MCF 10A (cell line): ENCODE data around the gene UNC79. TPM values are rescaled to one million over a fixed set of nuclear protein-coding genes. Genes with fewer than 3 reads are reported as not detected.

Experiments used
- BruUV-seq: library from RNA; stranded (reverse); fragments of 400-500 nt; replicated peaks from 2 replicates; lab custom pipeline; 2021; lab: Mats Ljungman, UMichigan
- CTCF ChIA-PET: fragments of 300-600 bp; sonication (Branson Sonifier 250); formaldehyde crosslinking; extraction: SDS; loops from one replicate; lab custom pipeline; 2021; ENCODE audit warnings: antibody characterized with exemption, inconsistent platforms; lab: Yijun Ruan, JAX
- POLR2A ChIA-PET: fragments of 300-600, 350-650 bp; sonication (Branson Sonifier 250); formaldehyde crosslinking; extraction: SDS; loops from one replicate; lab custom pipeline; 2020; ENCODE audit warnings: antibody characterized with exemption, inconsistent platforms; lab: Yijun Ruan, JAX
- DNase-seq: peaks from one replicate; pipeline ENCODE4 v3.0.0-alpha.2; 2018; ENCODE audit not compliant: unreplicated experiment
- H3K27ac Mint-ChIP-seq: one replicate; pipeline ENCODE4 v1.8.0; 2022; ENCODE audit warnings: mild to moderate bottlenecking, low read depth, mixed read lengths; ENCODE audit not compliant: unreplicated experiment
- H3K27me3 Mint-ChIP-seq: one replicate; pipeline ENCODE4 v1.8.0; 2022; ENCODE audit warnings: mixed read lengths; ENCODE audit not compliant: insufficient read depth, unreplicated experiment
- H3K36me3 Mint-ChIP-seq: one replicate; pipeline ENCODE4 v1.8.0; 2022; ENCODE audit warnings: mild to moderate bottlenecking, moderate library complexity, mixed read lengths; ENCODE audit not compliant: insufficient read depth, unreplicated experiment
- H3K4me1 Mint-ChIP-seq: one replicate; pipeline ENCODE4 v1.8.0; 2022; ENCODE audit warnings: mixed read lengths; ENCODE audit not compliant: insufficient read depth, unreplicated experiment
- H3K4me3 Mint-ChIP-seq: one replicate; pipeline ENCODE4 v1.8.0; 2022; ENCODE audit warnings: mild to moderate bottlenecking, moderate library complexity, mixed read lengths; ENCODE audit not compliant: unreplicated experiment
- H3K9me3 Mint-ChIP-seq: one replicate; pipeline ENCODE4 v1.8.0; 2022; ENCODE audit warnings: mixed read lengths; ENCODE audit not compliant: unreplicated experiment
- CTCF ChIP-seq: fragments of 200-600 bp; IDR thresholded peaks from one replicate; pipeline ENCODE4 v1.8.0; 2022; ENCODE audit warnings: antibody characterized with exemption, mild to moderate bottlenecking; ENCODE audit not compliant: unreplicated experiment
- intact Hi-C: fragments of 100-400 bp; cut with micrococcal nuclease; formaldehyde crosslinking; loops from 2 replicates; pipeline ENCODE4 v1.14.1; 2022
- total RNA-seq: library from RNA; stranded (reverse); gene quantifications from 2 replicates; pipeline ENCODE4 v1.2.3, GENCODE V29; 2022

Gene UNC79
- total RNA-seq, 1 experiment from 2014 or later: 0.05 TPM

GRCh38 chr14:93665169-93665568 lies 234.4 kb downstream of the UNC79 start:
- Mint-ChIP-seq H3K27me3 (peaks cover 23% of the 10 kb centered on the region), H3K9me3 (peaks cover 24% of the 10 kb centered on the region), H3K4me1 (no peaks in the 10 kb centered on the region), H3K36me3 (no peaks in the 10 kb centered on the region), H3K4me3 (no peak overlapping the region), H3K27ac (no peak overlapping the region)
- DNase-seq: no peak
- BruUV-seq: no TSS peak
- CTCF ChIA-PET: no interaction called here
- TF ChIP-seq CTCF: no peak
- intact Hi-C loops: no loop called here
- POLR2A ChIA-PET: interaction anchor here (0.7 kb wide), 1 partner anchor 692 kb away, joined by 4 read pairs; no protein-coding TSS in a partner anchor

GRCh38 chr14:93669632-93670031 lies 238.9 kb downstream of the UNC79 start:
- Mint-ChIP-seq H3K9me3 (peaks cover 24% of the 10 kb centered on the region), H3K27ac (no peak overlapping the region), H3K4me3 (no peak overlapping the region), H3K4me1 (no peaks in the 10 kb centered on the region), H3K27me3 (peaks cover 62% of the 10 kb centered on the region), H3K36me3 (no peaks in the 10 kb centered on the region)
- TF ChIP-seq CTCF: no peak
- no TSS peak for BruUV-seq
- DNase-seq: no peak
- ChIA-PET CTCF (interaction anchor here (2.7 kb wide), 1 partner anchor 13 kb away, joined by 11 read pairs; no protein-coding TSS in a partner anchor), POLR2A (no interaction called here)
- intact Hi-C loops: no loop called here

GRCh38 chr14:93674343-93674742 lies 243.6 kb downstream of the UNC79 start:
- TF ChIP-seq CTCF: no peak
- DNase-seq: no peak
- H3K27me3 Mint-ChIP-seq: peaks cover 48% of the 10 kb centered on the region
- no peak overlapping the region for H3K4me3 Mint-ChIP-seq
- no peaks in the 10 kb centered on the region for H3K36me3 Mint-ChIP-seq
- no peaks in the 10 kb centered on the region for H3K9me3 Mint-ChIP-seq
- intact Hi-C loops: no loop called here
- no peak overlapping the region for H3K27ac Mint-ChIP-seq
- ChIA-PET POLR2A (no interaction called here), CTCF (interaction anchor here (0.5 to 0.6 kb wide), 2 partner anchors 19 to 355 kb away, joined by 3 to 4 read pairs; no protein-coding TSS in a partner anchor)
- H3K4me1 Mint-ChIP-seq: no peaks in the 10 kb centered on the region
- no TSS peak for BruUV-seq

GRCh38 chr14:93675651-93676050 lies 244.9 kb downstream of the UNC79 start:
- peaks cover 35% of the 10 kb centered on the region for H3K27me3 Mint-ChIP-seq
- no peaks in the 10 kb centered on the region for H3K9me3 Mint-ChIP-seq
- TF ChIP-seq CTCF: no peak
- BruUV-seq: no TSS peak
- intact Hi-C loops: no loop called here
- POLR2A ChIA-PET: no interaction called here
- DNase-seq: no peak
- H3K36me3 Mint-ChIP-seq: no peaks in the 10 kb centered on the region
- H3K4me3 Mint-ChIP-seq: no peak overlapping the region
- CTCF ChIA-PET: interaction anchor here (0.6 to 0.7 kb wide), 2 partner anchors 305 to 868 kb away, joined by 3 read pairs; no protein-coding TSS in a partner anchor
- no peak overlapping the region for H3K27ac Mint-ChIP-seq
- H3K4me1 Mint-ChIP-seq: no peaks in the 10 kb centered on the region
